T-helper 1 cell treated with Interleukin-12 subunit alpha and Interleukin-12 subunit beta and Interleukin-4 antibody, amounts not matched to agents 30 μg/mL and 1 μg/mL, for 36 hours (primary cell): ENCODE data around the gene OR52H1.
A peak's percentile ranks its signal among the peaks of the same experiment; 100 is the strongest.
"Not testable (repeated sequence)": the region's sequence is repeated elsewhere in the genome, so short reads cannot be mapped to it uniquely, and the experiment has no call there.

Experiments used
- H3K27ac Mint-ChIP-seq: one replicate; pipeline ENCODE4 v1.8.0; 2021; ENCODE audit warnings: mild to moderate bottlenecking, mixed read lengths
- H3K27me3 Mint-ChIP-seq: one replicate; pipeline ENCODE4 v1.8.0; 2021; ENCODE audit warnings: low read depth, mixed read lengths
- H3K36me3 Mint-ChIP-seq: one replicate; pipeline ENCODE4 v1.8.0; 2021; ENCODE audit warnings: low read depth, mixed read lengths
- H3K4me1 Mint-ChIP-seq: one replicate; pipeline ENCODE4 v1.8.0; 2021; ENCODE audit warnings: low read depth, mixed read lengths
- H3K4me3 Mint-ChIP-seq: one replicate; pipeline ENCODE4 v1.8.0; 2021; ENCODE audit warnings: mild to moderate bottlenecking, moderate library complexity, mixed read lengths
- H3K9me3 Mint-ChIP-seq: one replicate; pipeline ENCODE4 v1.8.0; 2021; ENCODE audit warnings: mixed read lengths

The OR52H1 gene

DNA sequence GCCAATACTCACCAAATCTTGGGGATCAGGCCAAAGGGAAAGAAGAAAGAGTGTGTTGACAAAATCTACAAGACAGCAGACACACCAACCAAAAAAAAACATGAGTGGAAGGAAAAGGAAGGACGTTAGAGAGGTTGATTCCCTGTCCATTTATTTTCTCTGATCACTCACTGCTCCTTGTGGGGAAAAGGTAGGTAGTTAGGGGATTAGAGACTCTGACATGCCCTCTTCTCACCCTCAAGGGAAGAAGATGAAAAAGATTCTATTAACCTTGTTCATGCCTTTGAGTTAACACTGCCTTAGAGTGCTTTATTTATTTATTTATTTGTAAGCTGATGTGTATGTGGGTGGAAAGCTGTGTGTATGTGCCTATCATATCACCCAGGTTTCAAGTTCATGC lies at the start of gene OR52H1:
Gene OR52H1, minus strand, starts transcription at position 101 of the 400 bp plus-strand sequence. CDS start 3,035 bp downstream, outside the sequence.
- no peaks in the 10 kb centered on the region for H3K9me3 Mint-ChIP-seq
- H3K36me3 Mint-ChIP-seq, result no peaks in the 10 kb centered on the region
- H3K27ac Mint-ChIP-seq, result no peak within 1 kb of the TSS
- H3K4me3 Mint-ChIP-seq, result no peak within 1 kb of the TSS
- H3K27me3 Mint-ChIP-seq, result peaks cover 5% of the 10 kb centered on the region
- H3K4me1 Mint-ChIP-seq, result no peaks in the 10 kb centered on the region

DNA sequence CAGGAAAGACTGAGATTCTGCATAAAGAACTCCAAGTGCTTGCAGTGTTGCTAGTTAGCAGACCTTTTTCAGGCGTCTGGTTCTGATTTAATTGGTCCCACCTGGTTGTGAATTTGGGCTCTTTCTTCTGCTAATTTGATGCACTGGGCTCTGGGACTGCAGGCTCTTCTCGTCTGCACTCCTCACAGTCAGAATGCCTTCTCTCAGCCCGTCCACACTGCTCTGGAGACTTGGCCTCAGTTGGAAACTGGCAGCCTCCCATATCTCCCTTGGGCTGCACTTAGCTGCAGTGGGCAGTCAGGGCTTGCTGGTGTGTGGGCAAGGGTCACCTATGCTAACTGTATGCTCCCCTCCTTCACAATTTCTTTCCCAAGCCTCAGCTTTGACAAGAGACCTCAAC lies 49.6 kb upstream of the OR52H1 start:
- Mint-ChIP-seq H3K4me3 (no peak overlapping the region), H3K27me3 (no peaks in the 10 kb centered on the region), H3K27ac (no peak overlapping the region), H3K9me3 (no peaks in the 10 kb centered on the region), H3K36me3 (no peaks in the 10 kb centered on the region), H3K4me1 (peaks cover 6% of the 10 kb centered on the region)

DNA sequence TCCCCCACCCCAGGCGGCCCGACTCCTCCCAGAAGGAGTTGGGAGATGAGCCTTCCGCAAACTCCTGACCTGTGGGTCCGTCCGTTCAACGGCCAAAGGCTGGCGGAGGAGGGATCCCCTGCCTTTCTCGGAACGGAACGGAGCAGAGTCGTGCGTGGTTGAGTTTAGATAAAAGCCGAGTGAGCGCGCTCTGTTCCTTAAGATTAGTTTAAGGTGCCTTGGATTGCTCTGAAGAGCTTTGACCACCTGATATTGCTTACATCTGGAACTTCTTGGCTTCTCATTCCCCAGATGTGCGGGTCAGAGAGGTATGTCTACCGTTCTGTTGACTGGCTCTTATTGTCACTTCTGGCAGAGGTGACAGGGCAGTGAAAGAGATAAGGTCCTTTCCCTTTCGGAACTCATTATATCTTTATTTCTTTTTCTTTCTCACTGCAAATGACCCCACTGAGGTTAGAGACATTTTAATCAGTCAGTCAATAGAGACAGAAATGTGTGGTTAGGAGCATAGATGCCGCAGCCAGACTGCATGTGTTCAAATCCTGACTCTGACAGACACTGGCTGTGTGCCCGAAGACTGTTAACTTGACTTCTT lies 48.4 kb upstream of the OR52H1 start, which contains the start of gene TRIM6:
Gene TRIM6, plus strand, starts transcription at position 31 of the 595 bp plus-strand sequence. Its CDS starts 261 bp downstream, at position 292.
- no peaks in the 10 kb centered on the region for H3K27me3 Mint-ChIP-seq
- H3K4me1 Mint-ChIP-seq, result peaks cover 6% of the 10 kb centered on the region
- no peaks in the 10 kb centered on the region for H3K36me3 Mint-ChIP-seq
- peak within 1 kb of the TSS; percentile 34 for H3K27ac Mint-ChIP-seq
- no peaks in the 10 kb centered on the region for H3K9me3 Mint-ChIP-seq
- peak within 1 kb of the TSS; percentile 57 for H3K4me3 Mint-ChIP-seq

DNA sequence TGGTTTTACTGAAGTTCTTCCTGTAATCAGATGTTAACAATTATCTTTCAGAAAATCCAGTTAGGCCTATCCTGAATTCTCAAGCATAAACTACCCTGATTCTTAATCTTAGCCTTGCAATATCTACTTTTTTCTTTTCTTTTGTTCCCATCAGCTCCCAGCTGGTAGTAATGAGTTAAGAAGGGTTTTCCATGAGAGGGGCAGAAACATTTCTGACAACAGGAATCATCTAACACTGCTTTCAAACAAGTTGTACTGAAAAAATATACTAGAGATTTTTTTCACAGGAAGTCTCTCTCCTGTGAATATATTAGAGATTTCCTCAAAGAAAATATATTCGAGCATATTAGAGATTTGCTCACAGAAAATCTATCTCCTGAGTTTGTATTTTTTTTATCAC lies 44.8 kb upstream of the OR52H1 start:
- H3K27ac Mint-ChIP-seq, result no peak overlapping the region
- H3K4me3 Mint-ChIP-seq, result no peak overlapping the region
- no peaks in the 10 kb centered on the region for H3K9me3 Mint-ChIP-seq
- H3K36me3 Mint-ChIP-seq, result no peaks in the 10 kb centered on the region
- H3K27me3 Mint-ChIP-seq, result no peaks in the 10 kb centered on the region
- peaks cover 6% of the 10 kb centered on the region for H3K4me1 Mint-ChIP-seq

DNA sequence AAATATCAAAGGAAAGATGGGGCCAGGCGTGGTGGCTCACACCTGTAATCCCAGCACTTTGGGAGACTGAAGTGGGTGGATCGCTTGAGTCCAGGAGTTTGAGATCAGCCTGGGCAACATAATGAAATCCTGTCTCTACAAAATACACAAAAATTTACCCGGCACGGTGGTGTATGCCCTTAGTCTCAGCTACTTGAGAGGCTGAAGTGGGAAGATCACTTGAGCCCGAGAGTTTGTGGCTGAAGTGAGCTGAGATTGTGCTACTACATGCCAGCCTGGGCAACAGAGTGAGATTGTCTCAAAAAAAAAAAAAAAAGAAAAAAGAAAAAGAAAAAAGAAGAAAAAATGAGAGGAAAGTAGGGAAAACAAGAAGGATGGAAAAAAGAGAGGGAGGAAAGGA lies 44.3 kb upstream of the OR52H1 start:
- no peaks in the 10 kb centered on the region for H3K27me3 Mint-ChIP-seq
- no peak overlapping the region for H3K4me3 Mint-ChIP-seq
- no peak overlapping the region for H3K27ac Mint-ChIP-seq
- no peaks in the 10 kb centered on the region for H3K9me3 Mint-ChIP-seq
- peaks cover 6% of the 10 kb centered on the region for H3K4me1 Mint-ChIP-seq
- no peaks in the 10 kb centered on the region for H3K36me3 Mint-ChIP-seq

DNA sequence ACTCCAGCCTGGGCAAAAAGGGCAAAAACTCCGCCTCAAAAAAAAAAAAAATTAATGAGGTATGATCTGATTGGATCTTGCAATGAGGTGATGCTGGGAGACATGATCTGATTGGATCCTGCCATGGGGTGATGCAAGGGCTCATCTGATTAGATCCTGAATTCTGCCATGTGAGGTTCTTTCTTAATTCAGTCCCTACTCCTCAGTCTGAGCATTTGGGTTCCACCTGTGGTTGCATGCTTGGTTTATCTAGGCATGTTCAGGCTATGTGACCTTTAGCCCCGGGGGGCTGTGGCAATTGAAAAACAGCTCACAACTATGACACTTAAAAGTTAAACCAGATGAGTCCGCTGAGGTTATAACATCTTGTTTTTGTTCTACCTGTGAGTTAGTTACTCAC lies 43.3 kb upstream of the OR52H1 start:
- Mint-ChIP-seq H3K4me3 (no peak overlapping the region), H3K9me3 (no peaks in the 10 kb centered on the region), H3K36me3 (no peaks in the 10 kb centered on the region), H3K27ac (no peak overlapping the region), H3K27me3 (no peaks in the 10 kb centered on the region), H3K4me1 (peaks cover 1% of the 10 kb centered on the region)

DNA sequence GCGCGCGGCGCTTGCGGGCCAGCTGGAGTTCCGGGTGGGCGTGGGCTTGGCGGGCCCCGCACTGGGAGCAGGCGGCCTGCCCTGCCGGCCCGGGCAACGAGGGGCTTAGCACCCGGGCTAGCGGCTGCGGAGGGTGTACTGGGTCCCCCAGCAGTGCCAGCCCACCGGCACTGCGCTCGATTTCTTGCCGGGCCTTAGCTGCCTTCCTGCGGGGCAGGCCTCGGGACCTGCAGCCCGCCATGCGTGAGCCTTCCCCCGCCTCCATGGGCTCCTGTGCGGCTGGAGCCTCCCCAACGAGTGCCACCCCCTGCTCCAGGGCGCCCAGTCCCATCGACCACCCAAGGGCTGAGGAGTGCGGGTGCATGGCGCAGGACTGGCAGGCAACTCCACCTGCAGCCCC lies 41.6 kb upstream of the OR52H1 start:
- H3K27ac Mint-ChIP-seq, H3K4me1 Mint-ChIP-seq, H3K4me3 Mint-ChIP-seq, H3K27me3 Mint-ChIP-seq, H3K36me3 Mint-ChIP-seq, H3K9me3 Mint-ChIP-seq: not testable (repeated sequence)

DNA sequence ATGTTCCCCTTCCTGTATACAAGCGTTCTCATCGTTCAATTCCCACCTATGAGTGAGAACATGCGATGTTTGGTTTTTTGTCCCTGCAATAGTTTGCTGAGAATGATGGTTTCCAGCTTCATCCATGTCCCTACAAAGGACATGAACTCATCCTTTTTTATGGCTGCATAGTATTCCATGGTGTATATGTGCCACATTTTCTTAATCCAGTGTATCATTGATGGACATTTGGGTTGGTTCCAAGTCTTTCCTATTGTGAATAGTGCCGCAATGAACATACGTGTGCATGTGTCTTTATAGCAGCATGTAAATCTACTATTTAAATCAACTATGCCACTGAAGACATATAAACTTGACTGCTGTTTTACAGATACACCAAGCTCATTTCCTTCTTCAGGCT lies 36.1 kb upstream of the OR52H1 start:
- not testable (repeated sequence) for H3K9me3 Mint-ChIP-seq, H3K36me3 Mint-ChIP-seq, H3K4me1 Mint-ChIP-seq, H3K4me3 Mint-ChIP-seq, H3K27ac Mint-ChIP-seq, H3K27me3 Mint-ChIP-seq

DNA sequence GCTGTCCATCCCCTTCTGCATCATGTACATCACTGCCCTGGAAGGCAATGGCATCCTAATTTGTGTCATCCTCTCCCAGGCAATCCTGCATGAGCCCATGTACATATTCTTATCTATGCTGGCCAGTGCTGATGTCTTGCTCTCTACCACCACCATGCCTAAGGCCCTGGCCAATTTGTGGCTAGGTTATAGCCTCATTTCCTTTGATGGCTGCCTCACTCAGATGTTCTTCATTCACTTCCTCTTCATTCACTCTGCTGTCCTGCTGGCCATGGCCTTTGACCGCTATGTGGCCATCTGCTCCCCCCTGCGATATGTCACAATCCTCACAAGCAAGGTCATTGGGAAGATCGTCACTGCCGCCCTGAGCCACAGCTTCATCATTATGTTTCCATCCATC lies 32.7 kb upstream of the OR52H1 start:
- H3K4me1 Mint-ChIP-seq, result no peaks in the 10 kb centered on the region
- H3K9me3 Mint-ChIP-seq, result no peaks in the 10 kb centered on the region
- H3K36me3 Mint-ChIP-seq, result no peaks in the 10 kb centered on the region
- H3K27ac Mint-ChIP-seq, result no peak overlapping the region
- H3K27me3 Mint-ChIP-seq, result no peaks in the 10 kb centered on the region
- H3K4me3 Mint-ChIP-seq, result no peak overlapping the region

DNA sequence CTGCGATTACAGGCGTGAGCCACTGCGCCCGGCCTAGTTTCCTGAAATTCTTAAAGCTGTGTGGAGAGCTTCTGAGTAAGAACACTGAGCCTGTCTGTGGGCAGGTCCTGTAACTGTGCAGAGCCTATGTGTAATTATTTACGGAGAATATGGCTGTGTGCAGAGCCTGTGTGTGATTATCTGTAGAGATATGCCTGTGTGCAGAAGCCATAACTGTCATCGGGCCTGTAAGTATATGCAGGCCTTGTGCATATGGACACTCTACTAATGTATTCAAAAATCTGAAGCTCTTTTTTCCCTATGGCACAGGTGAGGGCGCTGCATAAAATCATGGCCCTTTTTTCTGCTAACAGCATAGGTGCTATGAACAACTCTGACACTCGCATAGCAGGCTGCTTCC lies 32.2 kb upstream of the OR52H1 start, which contains the start of gene OR52B6:
Gene OR52B6, plus strand, starts transcription at position 301 of the 400 bp plus-strand sequence. Its CDS starts 0 bp downstream, at position 301.
- H3K27me3 Mint-ChIP-seq, result no peaks in the 10 kb centered on the region

DNA sequence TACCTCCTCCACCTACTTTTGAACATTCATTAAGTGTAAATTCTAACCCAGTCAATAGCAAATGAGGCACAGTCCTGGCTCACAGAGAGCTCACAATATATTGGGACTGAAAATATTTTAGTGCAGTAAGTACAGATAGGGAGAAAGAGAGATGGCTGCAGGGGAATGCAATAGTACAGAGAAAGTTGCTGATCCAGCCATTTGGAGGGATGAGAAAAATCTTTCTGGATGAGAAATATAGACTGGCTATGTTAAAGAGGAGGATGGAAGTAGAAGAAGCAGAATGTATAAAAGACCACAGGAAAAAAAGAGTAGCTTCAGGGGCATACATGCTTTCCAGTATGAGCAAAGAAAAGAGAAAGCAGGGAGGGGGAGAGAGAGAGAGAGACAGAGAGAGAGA lies 28.8 kb upstream of the OR52H1 start:
- no peaks in the 10 kb centered on the region for H3K4me1 Mint-ChIP-seq
- H3K27ac Mint-ChIP-seq, result no peak overlapping the region
- H3K27me3 Mint-ChIP-seq, result no peaks in the 10 kb centered on the region
- H3K9me3 Mint-ChIP-seq, result no peaks in the 10 kb centered on the region
- H3K4me3 Mint-ChIP-seq, result no peak overlapping the region
- no peaks in the 10 kb centered on the region for H3K36me3 Mint-ChIP-seq

More for the DNA sequence above, 32.2 kb upstream of the OR52H1 start, which contains the start of gene OR52B6:
- no peaks in the 10 kb centered on the region for H3K9me3 Mint-ChIP-seq
- H3K36me3 Mint-ChIP-seq, result no peaks in the 10 kb centered on the region
- no peaks in the 10 kb centered on the region for H3K4me1 Mint-ChIP-seq
- no peak within 1 kb of the TSS for H3K4me3 Mint-ChIP-seq
- H3K27ac Mint-ChIP-seq, result no peak within 1 kb of the TSS

DNA sequence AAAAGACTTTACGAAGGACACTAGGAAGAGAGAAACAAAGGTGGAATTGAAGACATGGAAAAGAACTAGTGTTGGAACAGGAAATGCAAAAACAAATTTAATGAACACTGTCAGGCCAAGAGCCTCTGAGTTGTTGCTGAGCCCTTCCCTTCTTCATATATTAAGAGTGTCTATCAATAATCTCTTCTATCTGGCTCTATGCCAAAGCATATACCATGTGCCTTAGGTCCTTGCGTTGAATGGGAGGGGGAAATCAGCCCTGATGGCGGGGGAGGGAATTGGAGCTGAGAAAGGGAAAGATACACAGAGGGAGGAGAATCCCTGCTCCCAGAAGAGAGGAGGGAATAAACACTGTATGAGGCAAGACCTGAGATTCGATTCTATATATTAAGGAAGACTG lies 26.8 kb upstream of the OR52H1 start:
- H3K36me3 Mint-ChIP-seq, result no peaks in the 10 kb centered on the region
- no peak overlapping the region for H3K4me3 Mint-ChIP-seq
- H3K27me3 Mint-ChIP-seq, result no peaks in the 10 kb centered on the region
- no peaks in the 10 kb centered on the region for H3K9me3 Mint-ChIP-seq
- peaks cover 2% of the 10 kb centered on the region for H3K4me1 Mint-ChIP-seq
- H3K27ac Mint-ChIP-seq, result no peak overlapping the region

DNA sequence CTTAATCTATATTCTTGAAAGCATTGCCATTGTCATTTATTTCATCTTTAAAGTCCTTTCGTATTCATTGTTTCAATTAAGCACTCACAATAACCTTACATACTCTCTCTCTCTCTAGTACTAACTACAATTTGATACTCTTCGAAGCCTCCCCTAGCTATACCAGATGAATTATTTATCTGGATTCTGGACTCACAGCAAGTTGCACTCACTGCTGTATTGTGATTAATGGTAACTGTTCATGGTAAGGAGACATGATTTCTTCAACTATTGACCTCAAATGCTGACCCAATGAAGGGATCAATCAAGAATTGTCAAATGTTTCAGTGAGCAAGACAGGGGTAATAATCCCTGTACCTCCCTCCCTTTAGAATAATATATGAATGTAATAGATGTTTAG lies 26.3 kb upstream of the OR52H1 start:
- peaks cover 2% of the 10 kb centered on the region for H3K4me1 Mint-ChIP-seq
- H3K4me3 Mint-ChIP-seq, result no peak overlapping the region
- H3K9me3 Mint-ChIP-seq, result no peaks in the 10 kb centered on the region
- no peaks in the 10 kb centered on the region for H3K36me3 Mint-ChIP-seq
- no peaks in the 10 kb centered on the region for H3K27me3 Mint-ChIP-seq
- no peak overlapping the region for H3K27ac Mint-ChIP-seq

DNA sequence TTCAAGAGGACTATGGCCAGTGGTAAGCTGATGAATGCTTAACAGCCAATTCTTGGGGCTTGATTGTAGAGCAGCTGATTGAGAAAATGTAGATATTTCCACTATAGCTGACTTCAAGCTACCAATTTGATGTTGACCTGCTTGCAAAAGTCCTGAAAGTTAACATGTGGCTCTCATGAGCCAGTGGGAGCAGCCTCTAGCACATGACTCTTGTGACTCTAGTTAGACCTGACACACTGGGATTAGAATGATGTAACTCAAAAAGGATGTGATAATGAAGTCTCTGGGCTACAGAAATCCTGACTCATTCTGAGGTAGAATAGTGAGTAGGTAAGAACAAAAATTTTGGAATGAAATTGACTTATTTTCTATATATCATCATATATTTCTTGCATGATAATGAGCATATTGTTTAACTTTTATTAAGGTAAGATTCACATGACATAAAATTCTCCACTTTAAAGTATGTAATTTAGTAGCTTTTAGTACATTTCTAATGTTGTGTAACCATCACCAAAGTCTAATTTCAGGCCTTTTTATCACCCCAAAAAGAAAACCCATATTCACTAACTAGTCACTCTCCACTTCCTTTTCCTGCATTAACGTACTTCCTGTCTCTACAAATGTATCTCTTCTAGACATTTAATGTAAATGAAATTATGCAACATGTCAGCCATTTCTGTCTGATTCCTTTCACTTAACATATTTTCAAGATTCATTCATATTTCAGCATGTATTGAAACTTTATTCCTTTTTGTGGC lies 16.1 kb upstream of the OR52H1 start:
- Mint-ChIP-seq H3K9me3 (peaks cover 16% of the 10 kb centered on the region), H3K27ac (no peak overlapping the region), H3K36me3 (no peaks in the 10 kb centered on the region), H3K27me3 (peaks cover 10% of the 10 kb centered on the region), H3K4me1 (peaks cover 3% of the 10 kb centered on the region), H3K4me3 (no peak overlapping the region)

DNA sequence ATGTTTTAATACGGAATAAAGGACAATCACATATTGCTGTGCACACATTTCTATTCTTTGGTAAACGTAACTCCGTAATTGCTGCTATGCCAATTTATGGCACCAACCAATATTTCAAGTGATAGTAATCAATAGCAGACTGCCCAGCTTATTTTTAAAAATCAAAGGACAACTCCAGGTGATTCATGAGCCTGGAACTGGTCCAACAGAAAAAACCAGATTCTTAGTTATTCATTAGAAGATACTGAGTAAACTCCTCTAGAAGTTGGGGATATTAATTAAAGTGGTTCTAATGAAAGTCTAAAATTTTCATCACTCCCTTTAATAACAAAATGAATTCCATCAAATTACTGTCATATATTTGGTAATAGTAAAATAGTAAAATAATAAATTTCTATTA lies 9.4 kb upstream of the OR52H1 start:
- no peaks in the 10 kb centered on the region for H3K9me3 Mint-ChIP-seq
- peaks cover 12% of the 10 kb centered on the region for H3K27me3 Mint-ChIP-seq
- no peaks in the 10 kb centered on the region for H3K4me1 Mint-ChIP-seq
- H3K27ac Mint-ChIP-seq, result no peak overlapping the region
- H3K4me3 Mint-ChIP-seq, result no peak overlapping the region
- H3K36me3 Mint-ChIP-seq, result no peaks in the 10 kb centered on the region
